GM18861 (cell line): ENCODE results near the gene PCDH9.

ENCODE experiments used
- ATAC-seq: cut with Tn5 transposase; IDR thresholded peaks from one replicate; pipeline ENCODE4 v1.9.1; 2021; ENCODE audit not compliant: unreplicated experiment

PCDH9 gene

DNA sequence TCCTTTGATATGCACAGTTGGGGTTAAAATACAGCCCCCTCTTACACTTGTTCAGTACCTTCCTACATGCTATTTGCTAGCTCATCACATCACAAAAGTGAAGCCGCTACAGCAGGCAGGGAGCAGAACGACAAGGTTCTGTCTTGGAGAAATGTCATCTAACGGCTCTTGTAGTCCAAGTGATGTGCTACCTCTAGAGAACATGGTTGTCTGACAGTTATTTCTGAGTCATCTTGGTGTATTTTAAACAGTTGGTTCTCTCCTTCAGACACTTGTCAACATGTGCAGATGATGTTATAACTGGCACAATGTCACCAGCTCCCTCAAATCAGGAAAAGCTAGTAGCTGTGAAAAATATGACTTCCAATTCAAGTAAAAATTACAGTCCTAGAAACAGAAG lies 865.0 kb downstream of the PCDH9 start:
- no peak for ATAC-seq

DNA sequence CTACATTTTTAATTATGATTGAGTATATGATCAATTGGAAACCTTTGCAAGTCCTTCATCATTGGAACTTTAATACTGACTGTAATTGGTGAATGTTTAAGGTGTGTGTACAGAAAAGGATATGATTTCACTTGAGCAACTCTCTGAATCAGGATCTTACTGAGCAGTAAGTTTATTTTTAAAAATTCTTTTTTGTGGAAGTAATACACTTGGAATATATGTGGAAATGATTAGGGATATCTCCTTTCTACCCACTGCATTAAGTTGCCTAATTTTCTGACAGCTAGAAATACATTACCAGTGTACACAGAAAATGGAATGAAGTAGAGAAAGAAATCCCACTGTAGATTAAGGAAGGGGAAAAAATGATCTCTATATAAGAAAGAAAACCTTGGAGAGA lies 865.8 kb downstream of the PCDH9 start:
- no peak for ATAC-seq

DNA sequence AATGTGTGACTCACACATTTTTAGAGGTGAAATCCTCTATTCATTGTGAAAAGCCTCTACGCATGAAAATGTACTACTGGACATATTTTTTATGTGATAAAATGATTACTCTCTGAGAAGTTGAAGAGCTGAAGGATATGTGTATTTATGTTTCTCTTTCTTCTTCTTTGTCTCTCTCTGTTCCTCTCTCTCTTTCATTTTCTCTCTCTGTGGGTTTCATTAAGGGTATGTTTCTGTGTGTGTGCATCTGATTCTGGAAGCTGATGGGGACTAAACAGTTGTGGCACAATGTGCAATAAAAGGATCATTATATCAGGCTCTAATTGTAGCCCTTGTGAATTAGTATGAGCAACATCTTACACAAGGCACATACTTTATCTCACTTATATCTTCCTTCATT lies 867.7 kb downstream of the PCDH9 start:
- no peak for ATAC-seq

DNA sequence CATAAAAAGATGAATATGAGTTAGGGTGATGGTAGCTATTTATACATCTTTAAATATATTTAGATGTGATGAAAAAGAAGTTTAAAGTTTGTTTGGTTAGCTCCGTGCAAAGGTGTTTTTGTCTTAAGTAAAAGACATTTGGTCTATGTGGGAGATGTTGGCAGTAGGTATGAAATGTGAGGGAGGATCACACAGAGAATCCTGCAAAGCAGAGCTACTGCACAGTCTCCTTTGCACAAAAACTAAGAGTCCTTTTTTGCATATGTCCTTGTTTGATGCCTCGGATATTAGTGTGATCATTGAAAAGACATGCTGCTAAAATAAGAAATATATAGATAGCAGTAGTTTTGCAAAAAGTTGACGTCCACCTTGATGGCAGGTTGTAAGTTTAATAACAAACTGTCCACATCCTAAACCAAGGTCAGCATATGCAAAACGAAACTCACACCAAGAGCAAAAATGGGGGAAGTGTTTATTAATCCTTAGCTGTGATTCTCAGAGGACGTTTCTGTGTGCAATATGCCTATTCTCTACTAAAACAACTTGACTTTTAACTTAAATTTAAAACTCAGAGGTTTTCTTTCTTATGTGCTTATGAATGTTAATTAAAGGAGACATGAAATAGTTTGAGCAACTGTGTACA lies 870.1 kb downstream of the PCDH9 start:
- peak; percentile 83 for ATAC-seq

DNA sequence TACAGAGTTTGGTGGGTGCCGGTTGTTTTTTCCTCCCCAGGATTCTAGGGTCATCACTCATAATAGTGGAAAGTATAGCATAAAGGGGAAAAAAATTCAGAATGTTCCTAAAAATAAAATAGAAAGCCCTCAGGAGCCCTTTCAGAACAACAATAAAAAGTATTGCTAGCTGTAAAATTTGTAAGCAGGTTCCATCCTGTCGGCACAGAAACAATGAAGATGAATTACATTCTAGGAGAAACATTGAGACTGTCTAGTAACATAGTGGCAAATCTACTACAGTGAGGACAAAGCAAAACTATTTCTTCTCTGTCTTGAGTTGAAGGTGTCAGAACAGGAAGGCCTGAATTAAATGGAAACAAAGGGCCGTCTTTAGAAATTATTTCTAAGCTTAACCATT lies 870.7 kb downstream of the PCDH9 start:
- ATAC-seq = no peak

DNA sequence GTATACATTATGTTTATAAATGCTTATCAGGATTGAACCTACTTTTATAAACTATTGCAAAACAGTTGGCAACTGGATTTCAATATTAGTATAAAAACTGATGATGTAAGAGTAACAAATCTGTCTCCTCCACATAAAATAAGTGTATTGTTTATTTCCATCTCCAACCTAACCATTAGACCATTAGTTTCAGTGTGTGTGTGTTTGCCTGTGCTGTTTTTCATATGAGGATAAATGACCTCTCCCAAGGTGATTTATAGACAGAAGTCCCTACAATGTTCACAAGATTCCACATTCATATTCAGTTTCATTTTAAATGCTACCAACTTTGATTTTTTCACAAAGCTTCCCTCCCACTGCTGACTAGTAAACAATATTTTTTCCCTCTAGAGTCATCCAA lies 871.6 kb downstream of the PCDH9 start:
- ATAC-seq = no peak

DNA sequence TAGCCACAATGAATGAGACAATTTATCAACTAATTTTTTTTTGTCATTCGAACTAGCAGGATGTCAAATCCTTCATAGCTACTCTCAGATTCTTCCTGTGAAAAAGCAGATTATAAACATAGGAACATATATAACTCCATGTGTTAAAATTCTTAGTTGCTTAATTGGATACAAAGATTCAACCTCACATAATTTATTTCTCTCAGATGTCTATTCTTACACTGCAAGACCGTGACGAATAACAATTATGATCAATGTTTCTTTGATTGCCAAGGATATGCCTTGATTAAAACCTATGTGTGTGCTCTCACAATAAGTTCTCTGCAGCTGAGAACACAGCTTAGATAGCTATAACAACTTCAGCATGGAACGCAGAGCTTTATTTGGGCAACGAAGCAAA lies 872.7 kb downstream of the PCDH9 start:
- ATAC-seq = no peak

DNA sequence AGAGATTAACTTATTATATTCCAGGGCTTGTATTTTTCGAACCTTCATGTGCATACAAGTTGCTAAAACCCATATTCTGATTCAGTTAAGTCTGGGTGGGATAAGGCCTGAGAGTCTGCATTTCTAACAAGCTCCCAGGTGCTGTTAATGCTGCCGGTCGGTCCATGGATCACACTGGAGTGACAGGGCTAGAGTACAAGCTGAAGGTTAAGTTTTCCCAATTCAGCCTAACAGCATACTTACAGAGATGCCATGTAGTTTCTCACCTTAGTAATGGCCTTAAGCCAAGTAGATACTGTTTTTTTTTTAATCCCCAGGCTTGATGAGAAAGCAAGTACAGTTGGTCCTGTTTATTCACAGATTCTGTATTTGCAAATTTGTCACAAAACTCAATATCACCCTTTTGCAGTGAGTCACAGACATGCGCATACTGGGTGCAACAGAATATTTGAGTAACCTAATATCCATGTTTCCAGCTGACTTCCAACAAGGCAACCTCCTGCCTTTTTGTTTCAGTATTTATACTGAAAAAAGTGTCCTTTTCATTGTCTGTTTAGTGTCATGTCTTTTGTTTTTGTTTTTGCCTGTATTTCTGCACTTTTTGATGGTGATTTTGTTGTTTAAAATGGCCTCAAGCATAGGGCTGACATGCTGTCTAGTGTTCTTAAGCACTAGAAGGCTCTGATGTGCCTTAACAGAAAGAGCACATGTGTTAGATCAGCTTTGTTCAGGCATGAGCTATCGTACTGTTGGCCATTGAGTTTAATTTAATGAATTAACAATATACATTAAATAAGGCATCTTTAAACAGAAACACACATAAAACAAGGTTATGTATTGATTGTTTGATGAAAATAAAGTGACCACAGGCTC lies 875.0 kb downstream of the PCDH9 start:
- ATAC-seq = no peak

DNA sequence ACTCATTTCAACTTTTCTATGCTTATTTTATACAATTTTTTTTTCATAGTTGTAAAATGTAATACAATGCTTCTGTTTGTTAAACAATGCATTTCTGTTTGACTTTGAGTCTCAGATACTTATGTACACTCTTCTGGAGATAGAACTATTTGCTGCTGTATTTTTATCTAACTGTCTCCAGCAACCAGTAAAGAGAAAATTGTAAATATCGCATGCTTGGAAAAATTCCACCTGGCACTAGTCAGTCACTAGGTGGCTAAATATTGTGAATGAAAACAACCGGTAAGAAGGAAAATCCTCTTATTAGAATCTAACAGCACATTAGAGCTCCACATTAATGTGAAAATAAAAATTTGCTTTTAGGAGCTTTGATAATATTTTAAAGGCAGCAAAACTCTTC lies 876.5 kb downstream of the PCDH9 start:
- ATAC-seq = no peak

DNA sequence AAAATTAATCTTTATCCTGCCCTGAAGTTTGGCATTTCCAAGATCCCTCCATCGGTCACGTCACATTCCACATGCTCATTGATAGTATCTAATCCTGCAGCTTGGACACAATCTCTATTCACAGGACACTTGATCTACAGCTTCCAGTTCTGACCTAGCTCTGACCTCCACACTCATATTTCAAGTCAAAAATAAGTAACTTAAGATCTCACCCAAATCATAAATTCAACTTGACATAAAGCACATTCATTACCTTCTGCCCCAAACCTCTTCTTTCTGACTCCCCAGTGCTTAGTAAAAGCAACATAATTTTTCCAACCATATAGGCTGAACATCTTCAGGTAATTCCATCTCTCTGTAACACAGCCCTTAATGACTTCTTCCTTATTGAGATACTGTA lies 880.2 kb downstream of the PCDH9 start:
- no peak for ATAC-seq

DNA sequence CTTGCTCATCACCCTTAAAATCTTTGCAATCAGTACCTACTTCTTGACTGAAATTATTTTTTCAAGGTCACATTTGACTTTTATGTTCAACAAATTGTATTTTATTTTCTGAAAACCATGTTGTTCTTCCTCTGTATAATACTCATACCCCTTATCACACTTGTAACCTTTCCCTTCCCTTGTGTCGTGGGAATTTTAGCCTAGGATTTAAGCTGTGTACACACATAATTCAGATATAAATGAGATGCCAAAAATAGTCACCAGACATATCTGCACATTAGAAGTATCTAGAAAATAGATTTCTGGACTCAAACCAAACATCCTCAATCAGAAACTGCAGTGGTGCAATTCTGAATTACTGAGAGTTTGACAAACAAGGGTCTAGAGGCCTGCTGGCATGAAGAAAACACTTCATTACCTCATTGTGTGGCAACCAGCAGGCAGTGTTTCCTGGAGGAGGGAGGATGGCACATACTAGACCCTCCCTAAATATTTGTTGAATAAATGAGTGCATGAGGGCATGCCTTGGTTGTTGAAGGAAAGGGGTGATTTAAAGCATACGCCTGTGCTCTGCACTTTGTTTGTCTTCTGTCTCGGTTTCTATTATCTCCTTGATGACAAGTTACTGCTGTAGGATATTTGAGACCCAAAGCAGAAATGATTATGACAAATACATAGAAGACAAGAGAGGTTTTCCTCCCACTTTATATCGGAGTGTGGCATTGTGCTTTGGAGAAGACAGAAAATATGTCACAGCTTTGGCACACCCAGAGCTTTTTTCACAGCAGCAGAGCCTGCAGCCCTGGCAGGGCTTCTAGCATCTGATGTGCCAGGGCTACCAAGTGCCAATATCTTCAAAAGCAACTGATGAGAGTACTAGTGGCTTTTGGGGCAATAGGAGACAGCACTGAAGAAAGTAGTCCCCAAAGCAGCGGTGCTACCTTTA lies 881.1 kb downstream of the PCDH9 start:
- ATAC-seq = no peak

DNA sequence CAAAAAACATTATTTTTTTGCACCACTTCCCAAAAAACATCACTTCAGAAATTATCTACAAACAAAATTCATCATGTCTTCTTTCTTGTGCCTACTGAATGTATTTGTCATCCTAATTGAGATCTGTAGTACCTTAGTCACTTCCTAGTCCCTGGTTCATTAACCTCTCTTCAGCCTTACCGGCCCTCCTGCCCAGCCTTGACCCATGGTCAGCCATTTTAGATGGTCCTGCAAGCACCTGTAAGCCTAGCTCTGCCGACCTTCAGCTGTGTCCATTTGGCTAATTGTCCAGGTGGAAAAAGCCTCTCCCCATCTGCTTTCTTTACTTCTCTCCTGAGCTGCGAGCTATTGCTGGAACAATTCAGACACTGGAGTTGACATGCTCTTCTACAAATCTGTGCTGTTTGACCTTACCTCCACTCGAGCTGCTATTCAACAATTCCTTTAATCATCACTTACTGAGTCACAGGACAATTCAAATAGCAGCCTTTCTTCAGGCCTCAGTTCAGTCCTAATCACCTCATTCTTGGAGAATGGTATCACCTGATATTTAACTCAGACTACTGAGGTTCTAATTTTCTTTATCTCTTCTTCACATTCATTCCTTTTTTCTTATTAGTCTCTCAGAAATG lies 882.5 kb downstream of the PCDH9 start:
- ATAC-seq = no peak

DNA sequence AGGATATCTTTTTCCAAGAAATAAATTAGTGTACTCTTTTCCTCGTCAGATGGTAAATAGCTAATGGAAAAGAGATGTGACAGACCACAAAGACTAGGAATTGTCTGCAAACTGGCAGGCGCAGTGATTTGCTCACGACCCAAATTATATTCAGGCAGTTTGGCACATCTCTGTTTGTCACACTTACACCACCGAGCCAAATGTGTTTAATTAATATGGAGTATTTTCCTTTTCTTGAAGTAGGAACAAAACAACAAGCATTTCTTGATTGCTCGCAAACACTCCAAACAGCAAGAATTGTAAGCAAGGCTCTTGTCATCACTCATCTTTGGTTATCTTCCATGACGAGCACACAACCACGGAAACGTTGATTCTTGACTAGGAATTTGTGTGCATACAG lies 884.2 kb downstream of the PCDH9 start:
- ATAC-seq = no peak

DNA sequence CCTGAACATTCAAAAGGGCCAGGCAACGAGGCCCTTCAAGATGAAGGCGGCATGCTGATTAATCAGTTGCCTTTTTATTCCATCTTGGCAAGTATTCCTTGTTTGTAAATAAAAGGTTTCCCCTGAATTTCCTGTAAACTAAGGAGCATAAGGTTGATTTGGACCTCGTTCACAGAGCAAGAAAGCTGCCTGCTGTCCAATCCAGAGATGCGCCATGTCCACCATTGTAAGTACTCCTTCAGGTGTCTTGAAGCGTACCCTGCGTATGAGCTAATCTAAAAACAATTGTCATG lies 884.7 kb downstream of the PCDH9 start:
- no peak for ATAC-seq

DNA sequence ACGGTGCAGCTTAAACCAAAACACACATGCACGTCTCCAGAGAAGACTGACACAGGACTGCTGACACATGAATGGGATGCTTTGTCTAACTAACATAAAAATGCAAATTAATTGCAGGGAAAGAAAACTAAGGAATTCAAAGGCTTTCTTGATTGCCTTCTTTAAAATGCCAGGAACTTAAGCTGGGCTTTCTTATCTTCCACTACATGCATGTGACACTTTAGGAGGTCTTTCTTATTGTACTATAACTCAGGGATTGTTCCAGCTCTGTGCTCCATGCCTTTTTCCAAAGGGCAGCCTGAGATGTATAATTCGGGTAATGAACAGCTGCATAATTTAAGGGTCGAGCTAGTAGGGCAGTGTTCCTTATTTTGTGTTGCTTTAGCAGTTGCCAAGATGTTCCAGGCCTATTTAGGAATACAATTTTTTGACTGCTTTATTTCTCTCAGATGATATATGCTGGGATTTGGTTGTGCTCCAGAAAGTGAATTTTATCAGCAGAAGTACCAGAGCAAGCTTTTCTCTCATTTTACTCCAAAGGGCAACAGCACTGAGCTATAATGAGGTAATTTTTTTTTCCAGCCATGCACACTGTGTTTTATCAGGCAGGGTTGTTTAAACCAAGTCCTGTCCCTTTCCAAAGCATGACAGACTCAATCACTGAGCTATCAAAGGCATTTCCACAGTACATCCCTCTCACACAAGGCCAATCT lies 885.2 kb downstream of the PCDH9 start:
- ATAC-seq = no peak

DNA sequence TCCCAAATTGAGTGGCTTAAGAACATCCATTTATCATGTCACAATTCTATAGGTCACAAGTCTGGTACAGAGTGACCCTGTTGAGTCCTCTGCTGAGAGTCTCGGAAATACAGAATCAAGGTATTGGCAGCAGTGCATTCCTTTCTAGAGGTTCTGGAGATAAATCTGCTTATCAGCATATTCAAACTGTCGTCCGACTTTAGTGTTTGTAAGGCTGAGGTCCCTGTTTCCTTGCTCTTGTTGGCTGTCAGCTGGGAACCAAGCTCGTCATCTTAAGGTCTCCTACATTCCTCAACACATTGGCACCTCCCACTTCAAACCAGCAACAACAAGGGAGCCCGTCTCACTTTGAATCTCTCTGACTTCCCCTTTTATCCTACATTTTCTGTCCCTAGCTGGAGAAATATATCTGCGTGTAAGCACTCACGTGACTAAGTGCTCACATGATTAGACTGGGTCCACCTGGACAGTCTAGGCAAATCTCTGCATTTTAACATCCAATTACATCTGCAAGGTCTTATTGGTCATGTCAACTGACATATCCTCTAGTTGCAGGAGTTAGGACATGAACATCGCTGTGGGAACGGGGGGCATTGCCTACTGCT lies 886.8 kb downstream of the PCDH9 start:
- no peak for ATAC-seq

DNA sequence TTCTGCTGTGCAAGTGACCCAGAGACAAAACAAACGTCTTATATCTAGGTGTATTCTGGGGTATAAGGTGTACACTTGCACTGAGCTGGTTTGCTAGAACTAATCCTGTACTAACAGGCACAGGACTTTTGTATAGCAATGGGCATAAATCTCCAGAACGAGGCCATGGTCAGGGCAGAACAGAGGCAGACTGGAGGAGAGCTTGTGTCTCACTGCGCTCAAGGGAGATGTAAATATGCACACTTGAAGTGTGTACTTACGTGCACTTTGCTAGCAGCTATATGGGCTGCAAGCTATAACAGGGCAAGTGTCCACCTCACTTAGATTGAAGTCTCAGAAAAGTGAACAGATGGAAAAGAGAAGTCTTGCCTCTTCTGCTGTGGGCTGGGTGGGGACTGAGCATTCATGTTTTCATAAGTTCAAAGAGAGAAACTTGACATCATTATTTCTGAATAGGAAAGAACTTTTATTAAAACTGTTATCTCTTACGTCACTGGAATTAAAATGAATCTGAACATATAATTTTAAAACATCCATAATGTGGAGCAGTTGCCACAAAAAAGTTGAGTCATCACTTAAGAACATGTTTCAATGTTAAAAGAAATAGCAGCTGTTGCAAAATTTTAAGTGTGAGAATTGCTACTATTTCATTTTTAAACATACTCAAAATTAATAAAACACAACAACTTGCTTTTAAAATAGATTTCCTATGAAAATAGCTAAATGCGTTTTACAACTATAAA lies 888.3 kb downstream of the PCDH9 start:
- ATAC-seq = no peak

DNA sequence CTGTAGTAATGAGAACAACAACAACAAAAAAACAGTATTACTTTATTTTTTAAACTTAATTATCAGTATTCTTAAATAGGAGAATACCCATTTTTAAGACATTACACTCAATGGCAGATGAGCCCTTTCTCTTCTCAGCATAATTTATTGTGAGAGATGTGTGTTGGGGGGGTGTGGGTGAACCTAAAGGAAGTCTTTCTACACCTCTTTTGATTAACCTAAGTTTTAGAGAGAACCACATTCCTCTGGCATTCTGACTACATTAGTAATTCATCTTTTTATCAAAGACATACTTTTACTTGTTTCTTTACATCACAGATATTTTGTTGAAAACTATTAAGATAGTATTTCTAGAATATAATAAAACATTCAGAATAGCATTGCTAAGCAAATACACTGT lies 890.9 kb downstream of the PCDH9 start:
- ATAC-seq = no peak

DNA sequence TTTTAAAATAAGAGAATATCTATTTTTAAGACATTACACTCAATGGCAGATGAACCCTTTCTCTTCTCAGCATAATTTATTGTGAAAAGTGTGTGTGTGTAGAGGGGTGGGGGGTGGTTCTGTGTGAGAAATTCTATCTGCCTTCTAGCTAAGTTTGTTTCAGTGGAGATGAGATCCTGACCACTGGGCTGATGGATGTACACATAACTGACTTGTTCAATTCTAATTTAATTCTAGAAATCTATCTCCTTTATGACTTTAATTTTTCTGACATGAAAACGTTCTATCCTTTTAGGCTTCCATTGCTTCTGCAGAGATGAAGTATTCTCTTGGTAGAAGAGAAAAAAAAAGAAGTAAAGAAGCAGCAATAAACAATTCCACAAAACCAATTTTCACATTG lies 891.6 kb downstream of the PCDH9 start:
- no peak for ATAC-seq

DNA sequence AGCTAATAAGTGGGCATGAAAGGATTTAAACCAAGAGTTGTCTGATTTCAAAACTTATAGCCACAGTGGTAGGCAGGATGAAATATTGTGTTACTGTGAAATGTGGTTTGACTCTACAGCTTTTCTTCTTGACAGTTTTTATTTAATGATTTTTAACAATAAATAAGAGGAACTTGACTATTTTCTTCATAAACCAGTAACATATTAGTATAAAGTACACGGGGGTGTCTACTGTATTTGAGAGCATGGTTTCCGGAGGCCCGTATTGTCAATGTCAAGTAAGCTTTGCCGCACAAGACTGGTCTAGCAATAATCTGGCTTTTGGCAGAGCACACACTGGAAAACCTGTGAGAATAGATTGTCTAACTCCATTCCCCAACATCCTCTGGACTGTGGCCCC lies 894.5 kb downstream of the PCDH9 start:
- ATAC-seq = no peak
